ENCODE data around the gene GPR137. TPM values are rescaled to one million over a fixed set of nuclear protein-coding genes. Genes with fewer than 3 reads are reported as not detected.

The GPR137 gene
- total RNA-seq, 1 experiment from 2014 or later, result 51.8 TPM

GRCh38 chr11:64263021-64263946 is 22.4 kb upstream of the GPR137 start:
- ATAC-seq, result peak; percentile 53
- Mint-ChIP-seq H3K27ac (peak overlapping the region; percentile 97), H3K9me3 (no peaks in the 10 kb centered on the region), H3K36me3 (peaks cover 42% of the 10 kb centered on the region), H3K4me1 (peaks cover 3% of the 10 kb centered on the region; the same call in 1 of the 2 replicates), H3K4me3 (no peak overlapping the region), H3K27me3 (ENCODE audit: low read depth) (no peaks in the 10 kb centered on the region)
- ChIA-PET POLR2A (interaction anchor here (1.0 to 1.4 kb wide), 2 partner anchors 17 to 22 kb away, joined by 3 to 4 read pairs; no protein-coding TSS in a partner anchor), CTCF (interaction anchor here (0.5 to 4.5 kb wide), 8 partner anchors 13 to 263 kb away, joined by 3 to 65 read pairs (median 6); partner anchors contain the start of gene PLCB3)
- TF ChIP-seq ETV6 (CRISPR knock-in tag; IDR thresholded peaks at IDR 0.05) (no peak), MLX (CRISPR knock-in tag; IDR thresholded peaks at IDR 0.05) (no peak), USF2 (CRISPR knock-in tag; IDR thresholded peaks at IDR 0.05) (no peak), NFYB (CRISPR knock-in tag; conservative IDR thresholded peaks at IDR 0.05; ENCODE audit: low read depth) (no peak), ZNF263 (CRISPR knock-in tag; IDR thresholded peaks at IDR 0.05; ENCODE audit: low read depth) (no peak), CBFB (CRISPR knock-in tag; IDR thresholded peaks at IDR 0.05; ENCODE audit: low read depth) (no peak), ZNF416 (CRISPR knock-in tag; IDR thresholded peaks at IDR 0.05) (no peak), NR1H2 (CRISPR knock-in tag; IDR thresholded peaks at IDR 0.05) (no peak)
- DNase-seq (ENCODE audit: low spot score), result no peak

- H3K4me1 Mint-ChIP-seq, result peaks cover 10% of the 10 kb centered on the region
- ATAC-seq, result no peak
- no peaks in the 10 kb centered on the region for H3K9me3 Mint-ChIP-seq
- ChIA-PET POLR2A (interaction anchor here (1.0 to 1.4 kb wide), 2 partner anchors 18 to 23 kb away, joined by 3 to 4 read pairs; no protein-coding TSS in a partner anchor), CTCF (interaction anchor here (0.5 to 4.5 kb wide), 9 partner anchors 13 to 263 kb away, joined by 3 to 65 read pairs (median 3); partner anchors contain the start of gene PLCB3)
- no peak overlapping the region; the same call in 1 of the 2 replicates for H3K27ac Mint-ChIP-seq
- no peak for DNase-seq (ENCODE audit: low spot score)
- no peaks in the 10 kb centered on the region for H3K27me3 Mint-ChIP-seq (ENCODE audit: low read depth)
- TF ChIP-seq RORB (CRISPR knock-in tag; IDR thresholded peaks at IDR 0.05), result no peak
- TF ChIP-seq ATF3 (CRISPR knock-in tag; conservative IDR thresholded peaks at IDR 0.05), result no peak
- no peak for TF ChIP-seq TP53 (CRISPR knock-in tag; IDR thresholded peaks at IDR 0.05)
- no peak for TF ChIP-seq ATF2 (CRISPR knock-in tag; IDR thresholded peaks at IDR 0.05; ENCODE audit: borderline replicate concordance, low read depth)
- TF ChIP-seq ELF4 (CRISPR knock-in tag; IDR thresholded peaks at IDR 0.05; ENCODE audit: low read depth), result no peak
- no peak for TF ChIP-seq ZNF423 (CRISPR knock-in tag; IDR thresholded peaks at IDR 0.05)
- no peak for TF ChIP-seq ZNF532 (CRISPR knock-in tag; IDR thresholded peaks at IDR 0.05; ENCODE audit: borderline replicate concordance)
- TF ChIP-seq SMAD3 (CRISPR knock-in tag; IDR thresholded peaks at IDR 0.05; ENCODE audit: borderline replicate concordance), result no peak
- TF ChIP-seq MAX (CRISPR knock-in tag; IDR thresholded peaks at IDR 0.05), result no peak
- no peak for TF ChIP-seq HMGA2 (CRISPR knock-in tag; IDR thresholded peaks at IDR 0.05)
- TF ChIP-seq ZNF512 (CRISPR knock-in tag; IDR thresholded peaks at IDR 0.05; ENCODE audit: borderline replicate concordance), result no peak
- peaks cover 42% of the 10 kb centered on the region for H3K36me3 Mint-ChIP-seq
- no peak overlapping the region for H3K4me3 Mint-ChIP-seq
These were observed 21.7 kb upstream of the GPR137 start for GRCh38 chr11:64263947-64264317.
